ENCODE data around the gene FOXF1.

The FOXF1 gene

GRCh38 chr16:86558355-86559193, 48.2 kb downstream of the FOXF1 start:
- no peak for DNase-seq (ENCODE audit: low spot score)

- DNase-seq (ENCODE audit: low spot score) = no peak
These were observed 49.5 kb downstream of the FOXF1 start for GRCh38 chr16:86559802-86560305.

- DNase-seq (ENCODE audit: low spot score) = no peak
These were observed 52.0 kb downstream of the FOXF1 start for GRCh38 chr16:86562356-86562755.

GRCh38 chr16:86563469-86564345, 53.4 kb downstream of the FOXF1 start:
- peak; percentile 81 for DNase-seq (ENCODE audit: low spot score)
